ENCODE results near the gene SCYGR7. TPM values are rescaled to one million over a fixed set of nuclear protein-coding genes. Genes with fewer than 3 reads are reported as not detected.

Gene SCYGR7
- total RNA-seq, 1 donor from 2014 or later = not detected

Other genes starting within 250 kb of the SCYGR7 start
- not detected in 3 replicates for gene SCYGR2, start 129.4 kb upstream of the SCYGR7 start, total RNA-seq
- not detected in 3 replicates for gene SCYGR3, start 113.5 kb upstream of the SCYGR7 start, total RNA-seq
- gene SCYGR4, start 110.8 kb upstream of the SCYGR7 start, total RNA-seq = not detected in 3 replicates
- gene SCYGR5, start 61.5 kb upstream of the SCYGR7 start, total RNA-seq = not detected in 3 replicates
- gene SLC19A3, start 10.3 kb upstream of the SCYGR7 start, total RNA-seq = 0.52 to 0.56 TPM in 2 of 3 replicates, not detected in the other
- not detected in 3 replicates for gene SCYGR6, start 3.6 kb upstream of the SCYGR7 start, total RNA-seq
- not detected in 3 replicates for gene SCYGR8, start 17.6 kb downstream of the SCYGR7 start, total RNA-seq
- gene CCL20, start 85.5 kb downstream of the SCYGR7 start, total RNA-seq = 0.45 to 1.9 TPM (median 0.79 TPM) in 3 replicates
- gene DAW1, start 143.3 kb downstream of the SCYGR7 start, total RNA-seq = 0.28 to 0.65 TPM (median 0.47 TPM) in 3 replicates